Activated CD8-positive, alpha-beta T cell treated with anti-CD3 and anti-CD28 coated beads, Interleukin-2, amount 10 ng/mL, durations not matched to agents 7 days and 5 days (primary cell): ENCODE results near the gene CHCHD6. TPM values are rescaled to one million over a fixed set of nuclear protein-coding genes. Genes with fewer than 3 reads are reported as not detected.

Source experiments
- ATAC-seq: fragments of 150-1000 bp; cut with Tn5 transposase; one replicate; pipeline ENCODE4 v1.10.0; 2021; ENCODE audit warnings: moderate library complexity
- CTCF ChIA-PET: fragments of 350-600 bp; sonication (Branson Sonifier 250); formaldehyde crosslinking; loops from one replicate; lab custom pipeline; 2021; ENCODE audit warnings: antibody characterized with exemption; lab: Charles Lee
- POLR2A ChIA-PET: fragments of 350-600 bp; sonication (Branson Sonifier 250); formaldehyde crosslinking; loops from one replicate; lab custom pipeline; 2021; ENCODE audit warnings: antibody characterized with exemption; lab: Charles Lee
- DNase-seq: peaks from one replicate; pipeline ENCODE4 v3.0.0-alpha.2; 2020
- H3K27ac Mint-ChIP-seq: one replicate; pipeline ENCODE4 v1.8.0; 2021; ENCODE audit warnings: mild to moderate bottlenecking, mixed read lengths
- H3K27me3 Mint-ChIP-seq: one replicate; pipeline ENCODE4 v1.8.0; 2021; ENCODE audit warnings: low read depth, mixed read lengths
- H3K36me3 Mint-ChIP-seq: one replicate; pipeline ENCODE4 v1.8.0; 2021; ENCODE audit warnings: low read depth, mixed read lengths
- H3K4me1 Mint-ChIP-seq: one replicate; pipeline ENCODE4 v1.8.0; 2021; ENCODE audit warnings: low read depth, mixed read lengths
- H3K4me3 Mint-ChIP-seq: one replicate; pipeline ENCODE4 v1.8.0; 2021; ENCODE audit warnings: mild to moderate bottlenecking, mixed read lengths
- H3K9me3 Mint-ChIP-seq: one replicate; pipeline ENCODE4 v1.8.0; 2022; ENCODE audit warnings: mixed read lengths; ENCODE audit not compliant: insufficient read depth
- total RNA-seq, 2 experiments: library from RNA; stranded (reverse); gene quantifications; one replicate each; pipeline ENCODE4 v1.2.3, GENCODE V29; 2021

Gene CHCHD6, protein sequence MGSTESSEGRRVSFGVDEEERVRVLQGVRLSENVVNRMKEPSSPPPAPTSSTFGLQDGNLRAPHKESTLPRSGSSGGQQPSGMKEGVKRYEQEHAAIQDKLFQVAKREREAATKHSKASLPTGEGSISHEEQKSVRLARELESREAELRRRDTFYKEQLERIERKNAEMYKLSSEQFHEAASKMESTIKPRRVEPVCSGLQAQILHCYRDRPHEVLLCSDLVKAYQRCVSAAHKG
- total RNA-seq, result 1 to 10 TPM; 5.1 to 6.2 TPM

DNA sequence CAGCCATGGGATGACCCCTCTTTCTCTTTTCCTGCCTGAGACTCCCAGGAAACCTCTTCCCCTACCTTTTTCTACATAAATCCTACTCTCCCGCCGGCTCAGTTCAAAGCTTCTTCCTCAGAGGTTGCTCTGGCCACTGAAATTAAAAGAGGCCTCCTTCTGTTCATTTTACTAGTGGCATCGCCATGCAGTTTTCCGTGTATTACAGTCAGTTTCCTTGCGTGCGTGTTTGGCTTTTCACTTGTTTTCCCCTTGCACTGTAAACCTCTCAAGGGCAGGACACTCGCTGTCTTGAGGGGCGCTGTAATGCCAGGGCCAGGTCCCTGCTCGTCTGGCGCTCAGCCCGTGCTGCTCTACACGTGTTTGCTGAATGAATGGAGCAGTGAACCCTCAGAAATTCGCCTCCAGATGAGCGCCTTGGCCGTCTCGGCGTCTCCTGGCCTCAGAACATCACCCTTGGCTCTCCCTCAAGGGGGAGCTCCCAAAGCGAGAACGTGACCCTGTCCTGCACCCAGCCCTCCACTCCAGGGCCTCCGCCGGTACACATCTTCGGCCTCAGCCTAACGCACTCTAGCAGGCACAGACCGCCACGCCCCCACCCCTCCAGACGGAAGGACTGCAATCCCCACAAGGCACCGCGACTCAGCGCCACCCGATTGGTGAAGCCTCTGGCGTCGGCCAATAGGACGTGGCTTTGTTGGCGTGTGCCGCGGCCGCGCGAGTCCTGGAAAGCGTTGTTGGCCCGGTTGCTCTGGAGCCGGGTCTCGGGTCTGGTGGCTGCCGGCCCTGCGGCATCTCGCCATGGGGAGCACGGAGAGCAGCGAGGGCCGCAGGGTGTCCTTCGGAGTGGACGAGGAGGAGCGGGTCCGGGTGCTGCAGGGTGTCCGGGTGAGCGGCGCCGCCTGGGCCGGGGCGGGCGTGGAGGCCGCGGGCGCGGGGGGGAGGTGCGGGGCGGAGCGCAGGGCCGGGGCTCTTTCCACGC is at the start of gene CHCHD6:
Gene CHCHD6 (plus strand): TSS at position 729 of the 982 bp plus-strand sequence. CDS start 73 bp downstream, at position 802.
- Mint-ChIP-seq H3K27ac (peak within 1 kb of the TSS; percentile 81), H3K4me3 (peak within 1 kb of the TSS; percentile 94), H3K9me3 (no peaks in the 10 kb centered on the region), H3K27me3 (peaks cover 24% of the 10 kb centered on the region), H3K36me3 (no peaks in the 10 kb centered on the region), H3K4me1 (peaks cover 17% of the 10 kb centered on the region)
- ChIA-PET POLR2A (no interaction called here), CTCF (interaction anchor here (0.9 to 2.7 kb wide), 3 partner anchors 24 to 279 kb away, joined by 3 to 8 read pairs (median 5); partner anchors contain the start of gene PLXNA1)
- ATAC-seq (peak; percentile 97), DNase-seq (peak; percentile 96)

- Mint-ChIP-seq H3K36me3 (no peaks in the 10 kb centered on the region), H3K27me3 (peaks cover 8% of the 10 kb centered on the region), H3K27ac (no peak within 1 kb of the TSS), H3K9me3 (no peaks in the 10 kb centered on the region), H3K4me1 (peaks cover 8% of the 10 kb centered on the region), H3K4me3 (peak within 1 kb of the TSS; percentile 76)
- peak; percentile 78 for DNase-seq
- ATAC-seq, result peak; percentile 88
- CTCF ChIA-PET, result interaction anchor here (0.7 to 1.3 kb wide), 4 partner anchors 8 to 29 kb away, joined by 3 to 5 read pairs (median 4); no protein-coding TSS in a partner anchor
- POLR2A ChIA-PET, result no interaction called here
These were observed 49.3 kb upstream of the CHCHD6 start, which contains the start of gene TXNRD3 for GRCh38 chr3:126654571-126655383. TXNRD3 (minus strand) TSS chr3:126655124.

- peaks cover 8% of the 10 kb centered on the region for H3K4me1 Mint-ChIP-seq
- H3K36me3 Mint-ChIP-seq, result no peaks in the 10 kb centered on the region
- DNase-seq (no peak), ATAC-seq (no peak)
- no peak overlapping the region for H3K27ac Mint-ChIP-seq
- H3K9me3 Mint-ChIP-seq, result no peaks in the 10 kb centered on the region
- CTCF ChIA-PET, result no interaction called here
- no peak overlapping the region for H3K4me3 Mint-ChIP-seq
- H3K27me3 Mint-ChIP-seq, result peaks cover 8% of the 10 kb centered on the region
- POLR2A ChIA-PET, result no interaction called here
These were observed 48.2 kb upstream of the CHCHD6 start for GRCh38 chr3:126655887-126656286.

DNA sequence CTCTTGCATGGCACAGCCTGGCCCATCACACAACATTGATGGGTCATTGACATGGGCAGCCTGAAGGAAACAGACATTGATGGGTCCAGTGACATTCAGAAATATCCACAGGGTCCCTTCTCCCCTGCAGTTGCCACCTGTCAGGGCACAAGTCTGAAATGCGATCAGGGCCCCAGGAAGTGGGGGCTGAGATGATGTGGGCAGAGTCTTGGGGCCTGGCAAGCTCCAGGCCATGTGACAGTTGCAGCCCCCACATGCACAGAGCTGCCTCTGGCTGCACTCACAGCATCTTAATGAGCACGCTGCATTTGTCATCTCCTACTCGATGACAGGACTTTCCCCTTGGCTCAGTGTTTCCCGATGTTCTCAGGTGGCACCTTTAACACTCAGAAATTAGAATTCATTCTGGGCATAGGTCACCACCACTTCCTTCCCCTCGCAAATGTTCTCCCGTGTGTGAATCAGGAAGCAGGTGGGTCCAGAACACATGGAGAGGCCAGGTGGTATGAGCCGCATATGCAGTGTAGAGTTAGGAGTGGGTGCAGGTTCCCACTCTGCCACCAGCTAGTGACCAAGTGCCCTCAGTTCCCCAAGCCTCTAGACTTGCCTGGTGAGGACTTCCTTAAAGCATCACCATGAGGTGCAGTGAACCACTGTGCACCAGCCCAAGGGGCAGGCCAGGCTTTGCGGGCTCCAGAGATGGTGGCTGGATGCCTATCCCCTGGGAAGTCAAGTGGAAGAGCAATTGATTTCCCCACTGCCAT is 47.5 kb upstream of the CHCHD6 start:
- Mint-ChIP-seq H3K9me3 (no peaks in the 10 kb centered on the region), H3K36me3 (no peaks in the 10 kb centered on the region), H3K4me3 (no peak overlapping the region), H3K27me3 (peaks cover 11% of the 10 kb centered on the region), H3K4me1 (peaks cover 8% of the 10 kb centered on the region), H3K27ac (no peak overlapping the region)
- ATAC-seq (no peak), DNase-seq (no peak)
- CTCF ChIA-PET, result interaction anchor here (1.3 kb wide), 1 partner anchor 12 kb away, joined by 3 read pairs; no protein-coding TSS in a partner anchor
- POLR2A ChIA-PET, result no interaction called here

DNA sequence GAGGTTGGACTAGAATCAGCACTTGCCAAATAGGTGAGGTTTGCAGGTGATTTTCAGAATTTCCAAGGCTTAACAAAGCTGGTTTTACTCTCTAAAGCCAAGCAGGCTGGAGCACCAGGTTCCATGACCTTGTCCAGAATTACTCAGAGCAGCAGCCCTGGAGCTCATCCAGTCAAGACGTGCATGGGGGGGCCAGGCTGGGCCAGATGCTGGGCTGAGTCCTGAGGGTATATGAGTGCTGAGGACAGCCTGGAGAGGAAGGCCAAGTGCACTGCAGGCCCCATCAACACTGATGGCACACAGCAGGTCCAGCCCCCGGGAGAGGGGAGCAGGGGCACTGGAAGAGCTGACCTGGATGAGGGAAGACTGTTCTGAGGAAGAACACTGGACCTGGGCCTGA is 46.1 kb upstream of the CHCHD6 start:
- CTCF ChIA-PET, result interaction anchor here (1.3 kb wide), 1 partner anchor 14 kb away, joined by 3 read pairs; no protein-coding TSS in a partner anchor

DNA sequence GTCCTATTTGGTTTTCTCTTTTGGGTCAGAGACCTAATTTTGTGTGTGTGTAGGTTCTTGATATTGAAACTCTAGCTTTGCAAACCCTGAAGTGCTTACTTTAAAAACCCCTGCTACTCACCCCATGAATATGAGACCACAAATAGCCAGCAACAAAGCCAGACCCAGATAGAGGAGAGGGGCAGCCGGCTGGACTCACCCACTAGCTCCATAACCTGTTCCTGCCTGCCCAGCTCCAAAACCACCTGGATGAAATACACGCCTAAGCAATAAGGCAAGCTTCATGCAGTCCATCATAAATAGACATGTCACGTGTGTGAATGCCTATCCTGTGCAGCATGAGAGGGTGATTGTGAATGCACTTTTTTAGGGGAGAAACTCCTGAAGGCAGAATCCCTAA is 45.5 kb upstream of the CHCHD6 start:
- no peak for DNase-seq
- Mint-ChIP-seq H3K9me3 (no peaks in the 10 kb centered on the region), H3K27me3 (peaks cover 8% of the 10 kb centered on the region), H3K27ac (no peak overlapping the region), H3K36me3 (no peaks in the 10 kb centered on the region), H3K4me3 (no peak overlapping the region), H3K4me1 (peaks cover 8% of the 10 kb centered on the region)
- CTCF ChIA-PET, result no interaction called here
- POLR2A ChIA-PET, result no interaction called here
- no peak for ATAC-seq

More for the DNA sequence above, 46.1 kb upstream of the CHCHD6 start:
- Mint-ChIP-seq H3K9me3 (no peaks in the 10 kb centered on the region), H3K4me1 (peaks cover 8% of the 10 kb centered on the region), H3K27me3 (peaks cover 10% of the 10 kb centered on the region), H3K27ac (no peak overlapping the region), H3K4me3 (no peak overlapping the region), H3K36me3 (no peaks in the 10 kb centered on the region)
- no peak for DNase-seq
- POLR2A ChIA-PET, result no interaction called here
- no peak for ATAC-seq

DNA sequence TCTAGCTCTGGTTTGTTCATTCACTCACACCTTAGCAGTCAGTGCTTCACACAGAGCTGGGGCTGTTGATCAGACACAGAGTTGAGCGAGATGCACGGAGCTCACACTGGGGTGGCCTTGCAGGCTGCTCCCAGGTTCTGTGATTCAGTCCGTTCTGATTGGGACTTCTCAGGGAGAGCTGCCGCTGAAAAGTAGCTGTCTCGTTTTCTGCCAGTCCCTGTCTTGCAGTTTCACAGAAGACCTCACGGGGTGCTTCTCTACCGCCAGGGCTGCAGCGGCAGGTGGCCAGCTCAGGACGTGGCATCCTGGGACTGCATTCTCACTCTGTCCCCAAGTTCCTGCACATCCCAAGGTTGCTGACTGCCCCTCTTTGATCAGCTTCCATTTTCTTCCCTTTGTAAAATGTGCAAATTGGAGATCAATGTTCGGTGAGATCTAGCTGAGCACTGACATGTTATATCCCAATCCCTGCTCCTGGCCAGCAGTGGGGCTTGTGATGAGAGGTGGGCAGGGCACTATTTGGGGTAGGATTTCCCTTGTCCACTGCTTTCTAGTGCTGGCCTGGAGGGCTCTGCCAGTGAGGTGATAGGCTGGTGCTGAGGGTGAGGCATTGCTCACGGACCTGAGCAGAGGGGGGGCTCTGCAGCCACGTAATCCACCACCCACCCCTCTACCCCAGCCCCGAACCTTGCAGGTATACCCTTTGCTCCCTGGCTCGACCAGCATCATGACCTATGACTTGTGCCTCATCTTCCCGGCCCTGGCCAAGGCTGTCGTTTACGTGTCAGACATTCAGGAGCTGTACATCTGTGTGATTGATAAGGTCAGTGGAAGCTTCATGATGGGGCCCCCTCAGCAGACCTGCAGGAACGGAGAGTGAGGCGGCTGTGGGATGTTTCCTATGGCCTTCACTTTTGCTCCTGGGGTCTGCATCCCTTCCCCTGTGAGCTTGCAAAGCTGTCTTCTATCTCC is 43.8 kb upstream of the CHCHD6 start:
- ChIA-PET CTCF (no interaction called here), POLR2A (no interaction called here)
- DNase-seq (no peak), ATAC-seq (no peak)
- Mint-ChIP-seq H3K4me1 (peaks cover 3% of the 10 kb centered on the region), H3K36me3 (no peaks in the 10 kb centered on the region), H3K27ac (no peak overlapping the region), H3K4me3 (no peak overlapping the region), H3K9me3 (no peaks in the 10 kb centered on the region), H3K27me3 (peaks cover 7% of the 10 kb centered on the region)

DNA sequence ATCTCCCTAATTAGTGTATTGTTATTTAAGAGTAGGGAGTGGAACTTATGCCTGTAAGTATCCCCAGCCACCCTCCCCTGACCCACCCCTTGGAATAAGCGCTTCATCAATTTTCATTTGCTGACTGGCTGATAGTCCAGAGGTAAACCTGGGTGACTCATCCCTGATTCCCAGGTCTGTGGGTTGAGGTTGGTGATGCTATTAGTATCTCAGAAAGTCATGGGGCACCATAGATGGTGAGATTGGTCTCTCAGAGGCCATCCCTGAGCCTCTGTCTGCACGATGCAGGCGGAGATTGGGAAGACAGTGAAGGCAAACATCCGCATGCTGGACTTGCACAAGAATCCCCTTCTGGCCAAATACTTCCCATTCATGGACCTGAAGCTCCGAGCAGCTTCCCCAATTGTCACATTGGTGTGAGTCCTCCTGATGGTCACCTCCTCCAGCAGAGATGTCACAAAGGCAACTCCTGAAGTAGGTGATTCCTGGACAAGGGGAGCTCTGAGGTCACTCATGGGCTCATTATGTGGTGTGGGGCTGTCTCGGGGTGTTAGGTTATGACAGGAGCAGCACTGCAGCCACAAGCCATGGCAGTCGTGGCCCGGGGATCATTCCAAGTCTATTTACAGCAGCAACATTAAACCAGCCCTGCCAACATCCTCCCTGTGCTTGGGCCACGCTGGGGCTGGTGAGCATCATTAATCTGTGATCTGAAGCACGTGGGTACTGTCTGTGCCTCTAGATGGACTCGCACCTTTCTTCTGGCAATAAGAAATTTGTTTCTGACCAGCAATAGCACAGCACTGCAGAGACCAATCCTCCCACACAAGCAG is 42.3 kb upstream of the CHCHD6 start:
- peaks cover 11% of the 10 kb centered on the region for H3K4me1 Mint-ChIP-seq
- ChIA-PET CTCF (interaction anchor here (1.1 kb wide), 1 partner anchor 882 kb away, joined by 4 read pairs; no protein-coding TSS in a partner anchor), POLR2A (no interaction called here)
- H3K4me3 Mint-ChIP-seq, result no peak overlapping the region
- H3K27ac Mint-ChIP-seq, result no peak overlapping the region
- peaks cover 9% of the 10 kb centered on the region for H3K27me3 Mint-ChIP-seq
- H3K36me3 Mint-ChIP-seq, result no peaks in the 10 kb centered on the region
- H3K9me3 Mint-ChIP-seq, result no peaks in the 10 kb centered on the region
- no peak for DNase-seq
- ATAC-seq, result no peak

DNA sequence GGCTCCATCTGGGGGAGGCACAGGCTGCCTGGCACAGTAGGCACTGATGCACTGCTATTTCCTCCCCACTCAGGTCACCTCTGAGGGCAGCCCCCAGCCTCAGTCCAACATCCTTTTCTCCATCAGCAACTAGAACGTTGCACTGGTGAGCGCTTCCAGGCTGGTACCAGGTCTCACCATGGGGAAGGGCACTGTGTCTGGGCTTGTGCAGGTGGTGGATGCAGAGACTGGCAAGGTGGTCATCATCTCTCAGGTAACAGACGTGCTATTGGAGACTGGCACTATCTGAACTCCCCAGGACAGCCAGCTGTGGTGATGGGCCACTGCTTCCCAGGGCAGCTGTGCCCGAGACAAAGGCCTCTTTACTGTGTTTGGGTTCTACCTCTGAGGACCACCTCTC is 40.8 kb upstream of the CHCHD6 start:
- Mint-ChIP-seq H3K27me3 (peaks cover 9% of the 10 kb centered on the region), H3K4me3 (no peak overlapping the region), H3K36me3 (no peaks in the 10 kb centered on the region), H3K27ac (no peak overlapping the region), H3K4me1 (peaks cover 11% of the 10 kb centered on the region), H3K9me3 (no peaks in the 10 kb centered on the region)
- ATAC-seq, result no peak
- ChIA-PET POLR2A (no interaction called here), CTCF (no interaction called here)
- DNase-seq, result no peak
